Neural progenitor cell (in vitro differentiated cells): ENCODE data around the gene LBX1. TPM values are rescaled to one million over a fixed set of nuclear protein-coding genes. Genes with fewer than 3 reads are reported as not detected.

Source experiments
- DNase-seq: peaks from one replicate; pipeline ENCODE4 v3.0.0-alpha.2; 2016; ENCODE audit warnings: low spot score
- H2AFZ ChIP-seq: fragments of 200-600 bp; sonication (generic); replicated peaks from 2 replicates; pipeline ENCODE4 v1.6.1; 2016; ENCODE audit warnings: antibody characterized with exemption
- H3F3A ChIP-seq: fragments of 200-600 bp; sonication (generic); 2 replicates; pipeline ENCODE4 v1.6.1; 2016; ENCODE audit warnings: antibody characterized with exemption, low read depth
- H3K27ac ChIP-seq: fragments of 200-600 bp; sonication (generic); 2 replicates; pipeline ENCODE4 v1.5.1; 2016; ENCODE audit warnings: mild to moderate bottlenecking
- H3K27me3 ChIP-seq: fragments of 200-600 bp; sonication (generic); 2 replicates; pipeline ENCODE4 v1.6.1; 2016; ENCODE audit warnings: mild to moderate bottlenecking, moderate library complexity
- H3K36me3 ChIP-seq: fragments of 200-600 bp; sonication (generic); 2 replicates; pipeline ENCODE4 v1.5.1; 2016
- H3K4me1 ChIP-seq: fragments of 200-600 bp; sonication (generic); 2 replicates; pipeline ENCODE4 v1.6.1; 2016; ENCODE audit warnings: mixed run types
- H3K4me2 ChIP-seq: fragments of 200-600 bp; sonication (generic); 2 replicates; pipeline ENCODE4 v1.6.1; 2016
- H3K4me3 ChIP-seq: fragments of 200-600 bp; sonication (generic); 2 replicates; pipeline ENCODE4 v1.5.1; 2016
- H3K79me2 ChIP-seq: fragments of 200-600 bp; sonication (generic); 2 replicates; pipeline ENCODE4 v1.6.1; 2016; ENCODE audit warnings: low read depth
- H3K9ac ChIP-seq: fragments of 200-600 bp; sonication (generic); 2 replicates; pipeline ENCODE4 v1.6.1; 2016
- H3K9me3 ChIP-seq: fragments of 200-600 bp; sonication (generic); 2 replicates; pipeline ENCODE4 v1.5.1; 2016; ENCODE audit warnings: low read depth
- H4K20me1 ChIP-seq: fragments of 200-600 bp; sonication (generic); 2 replicates; pipeline ENCODE4 v1.6.1; 2016; ENCODE audit warnings: low read depth
- H3K27ac Mint-ChIP-seq: 3 replicates; pipeline ENCODE4 v1.8.0; 2021; ENCODE audit warnings: mixed read lengths
- H3K27me3 Mint-ChIP-seq: 2 replicates; pipeline ENCODE4 v1.8.0; 2022; ENCODE audit warnings: low read depth, mild to moderate bottlenecking, inconsistent platforms, moderate library complexity, mixed read lengths; ENCODE audit not compliant: insufficient read depth
- H3K36me3 Mint-ChIP-seq: 3 replicates; pipeline ENCODE4 v1.8.0; 2021; ENCODE audit warnings: mixed read lengths
- H3K4me1 Mint-ChIP-seq: 3 replicates; pipeline ENCODE4 v1.8.0; 2021; ENCODE audit warnings: mixed read lengths
- H3K4me3 Mint-ChIP-seq: 3 replicates; pipeline ENCODE4 v1.8.0; 2021; ENCODE audit warnings: mild to moderate bottlenecking, moderate library complexity, mixed read lengths
- H3K9me3 Mint-ChIP-seq: 3 replicates; pipeline ENCODE4 v1.8.0; 2020; ENCODE audit warnings: mixed read lengths
- EZH2 ChIP-seq: fragments of 200-600 bp; sonication (generic); IDR thresholded peaks from 2 replicates; pipeline ENCODE4 v1.6.1; 2017; ENCODE audit warnings: antibody characterized with exemption, mild to moderate bottlenecking, moderate library complexity
- EZH2phosphoT487 ChIP-seq: fragments of 200-600 bp; sonication (generic); IDR thresholded peaks from 2 replicates; pipeline ENCODE4 v1.6.1; 2017; ENCODE audit warnings: antibody characterized with exemption
- total RNA-seq: library from RNA; depleted of rRNA; stranded (reverse); fragments of >200 nt; gene quantifications from 2 replicates; pipeline ENCODE4 v1.2.3, GENCODE V29; 2015; ENCODE audit warnings: low replicate concordance
- TF ChIP-seq, protein P1 (sequence below): fragments of 200-600 bp; sonication (generic); IDR thresholded peaks from 2 replicates; pipeline ENCODE4 v1.5.1; 2017; ENCODE audit warnings: antibody characterized with exemption, mild to moderate bottlenecking

LBX1 gene
- total RNA-seq, 1 donor from 2014 or later = not detected

- Histone ChIP-seq H3K36me3 (no peaks in the 10 kb centered on the region), H3K4me1 (peaks cover 3% of the 10 kb centered on the region), H3K27ac (no peak overlapping the region), H3K79me2 (no peaks in the 10 kb centered on the region), H3K4me3 (no peak overlapping the region), H3K4me2 (no peak overlapping the region), H4K20me1 (no peaks in the 10 kb centered on the region), H2AFZ (no peak overlapping the region), H3K27me3 (peaks cover 6% of the 10 kb centered on the region), H3K9me3 (no peaks in the 10 kb centered on the region), H3K9ac (no peak overlapping the region), H3F3A (no peaks in the 10 kb centered on the region)
- Mint-ChIP-seq H3K4me1 (no peaks in the 10 kb centered on the region), H3K9me3 (no peaks in the 10 kb centered on the region), H3K27me3 (peaks cover 2% of the 10 kb centered on the region), H3K4me3 (no peak overlapping the region), H3K36me3 (no peaks in the 10 kb centered on the region), H3K27ac (no peak overlapping the region)
- TF ChIP-seq, protein P1, sequence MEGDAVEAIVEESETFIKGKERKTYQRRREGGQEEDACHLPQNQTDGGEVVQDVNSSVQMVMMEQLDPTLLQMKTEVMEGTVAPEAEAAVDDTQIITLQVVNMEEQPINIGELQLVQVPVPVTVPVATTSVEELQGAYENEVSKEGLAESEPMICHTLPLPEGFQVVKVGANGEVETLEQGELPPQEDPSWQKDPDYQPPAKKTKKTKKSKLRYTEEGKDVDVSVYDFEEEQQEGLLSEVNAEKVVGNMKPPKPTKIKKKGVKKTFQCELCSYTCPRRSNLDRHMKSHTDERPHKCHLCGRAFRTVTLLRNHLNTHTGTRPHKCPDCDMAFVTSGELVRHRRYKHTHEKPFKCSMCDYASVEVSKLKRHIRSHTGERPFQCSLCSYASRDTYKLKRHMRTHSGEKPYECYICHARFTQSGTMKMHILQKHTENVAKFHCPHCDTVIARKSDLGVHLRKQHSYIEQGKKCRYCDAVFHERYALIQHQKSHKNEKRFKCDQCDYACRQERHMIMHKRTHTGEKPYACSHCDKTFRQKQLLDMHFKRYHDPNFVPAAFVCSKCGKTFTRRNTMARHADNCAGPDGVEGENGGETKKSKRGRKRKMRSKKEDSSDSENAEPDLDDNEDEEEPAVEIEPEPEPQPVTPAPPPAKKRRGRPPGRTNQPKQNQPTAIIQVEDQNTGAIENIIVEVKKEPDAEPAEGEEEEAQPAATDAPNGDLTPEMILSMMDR = no peak
- no peak for TF ChIP-seq EZH2
- no peak for TF ChIP-seq EZH2phosphoT487
- DNase-seq = no peak
Measured at GRCh38 chr10:101189461-101190401, 39.5 kb downstream of the LBX1 start.

DNA sequence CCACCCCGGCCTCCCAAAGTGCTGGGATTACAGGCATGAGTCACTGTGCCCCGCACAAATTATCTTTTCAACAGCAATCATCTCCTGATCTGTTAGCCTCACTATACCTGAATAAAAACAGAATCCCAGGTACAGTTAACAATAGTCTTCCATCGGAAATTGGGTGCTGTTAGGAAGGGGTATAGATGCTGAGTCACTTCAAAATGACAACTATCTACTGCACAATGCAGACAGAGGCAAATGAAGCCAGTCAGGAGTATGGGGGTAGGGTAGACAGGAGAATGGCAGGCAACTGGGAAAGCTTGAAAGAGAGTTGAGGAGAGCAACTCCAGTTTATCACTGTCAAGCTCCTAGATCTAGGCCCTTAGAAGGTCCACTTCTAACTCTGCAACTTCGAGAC lies 40.3 kb downstream of the LBX1 start:
- peaks cover 3% of the 10 kb centered on the region for H3K4me1 ChIP-seq
- Mint-ChIP-seq H3K4me3 (no peak overlapping the region), H3K27ac (no peak overlapping the region), H3K27me3 (peaks cover 2% of the 10 kb centered on the region), H3K4me1 (no peaks in the 10 kb centered on the region), H3K9me3 (no peaks in the 10 kb centered on the region), H3K36me3 (no peaks in the 10 kb centered on the region)
- H3F3A ChIP-seq = no peaks in the 10 kb centered on the region
- no peak overlapping the region for H3K4me2 ChIP-seq
- DNase-seq = no peak
- no peak overlapping the region for H3K27ac ChIP-seq
- no peaks in the 10 kb centered on the region for H3K36me3 ChIP-seq
- H3K27me3 ChIP-seq = peaks cover 3% of the 10 kb centered on the region
- TF ChIP-seq, protein P1 = no peak
- no peak for TF ChIP-seq EZH2phosphoT487
- TF ChIP-seq EZH2 = no peak
- H4K20me1 ChIP-seq = no peaks in the 10 kb centered on the region
- H3K9ac ChIP-seq = no peak overlapping the region
- no peak overlapping the region for H3K4me3 ChIP-seq
- no peak overlapping the region for H2AFZ ChIP-seq
- H3K79me2 ChIP-seq = no peaks in the 10 kb centered on the region
- no peaks in the 10 kb centered on the region for H3K9me3 ChIP-seq

DNA sequence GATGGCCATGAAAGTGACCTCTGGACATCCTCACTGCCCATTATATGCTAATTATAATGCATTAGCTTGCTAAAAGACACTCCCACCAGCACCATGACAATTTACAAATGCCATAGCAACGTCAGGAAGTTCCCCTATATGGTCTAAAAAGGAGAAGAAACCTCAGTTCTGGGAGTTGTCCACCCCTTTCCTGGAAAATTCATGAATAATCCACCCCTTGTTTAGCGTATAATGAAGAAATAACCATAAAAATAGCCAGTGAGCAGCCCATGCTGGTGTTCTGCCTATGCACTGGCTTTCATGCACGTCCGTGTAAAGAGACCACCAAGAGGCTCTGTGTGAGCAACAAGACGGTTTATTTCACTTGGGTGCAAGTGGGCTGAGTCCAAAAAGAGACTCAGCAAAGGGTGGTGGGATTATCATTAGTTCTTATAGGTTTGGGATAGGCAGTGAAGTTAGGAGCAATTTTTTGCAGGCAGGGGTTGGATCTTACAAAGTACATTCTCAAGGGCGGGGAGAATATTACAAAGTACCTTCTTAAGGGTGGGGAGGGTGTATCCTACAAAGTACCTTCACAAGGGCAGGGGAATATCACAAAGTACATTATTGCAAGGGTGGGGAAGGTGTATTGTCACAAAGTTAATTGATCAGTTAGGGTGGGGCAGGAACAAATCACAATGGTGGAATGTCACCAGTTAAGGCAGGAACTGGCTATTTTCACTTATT lies 45.6 kb downstream of the LBX1 start:
- TF ChIP-seq, protein P1 = no peak
- TF ChIP-seq EZH2phosphoT487 = no peak
- no peak for TF ChIP-seq EZH2
- no peaks in the 10 kb centered on the region for H3K9me3 Mint-ChIP-seq
- Histone ChIP-seq H3K27ac (no peak overlapping the region), H3F3A (no peaks in the 10 kb centered on the region), H4K20me1 (no peaks in the 10 kb centered on the region), H3K79me2 (no peaks in the 10 kb centered on the region), H2AFZ (no peak overlapping the region), H3K4me3 (no peak overlapping the region), H3K36me3 (no peaks in the 10 kb centered on the region), H3K4me2 (no peak overlapping the region), H3K9me3 (no peaks in the 10 kb centered on the region), H3K27me3 (no peaks in the 10 kb centered on the region), H3K9ac (no peak overlapping the region), H3K4me1 (no peaks in the 10 kb centered on the region)
- peaks cover 2% of the 10 kb centered on the region for H3K27me3 Mint-ChIP-seq
- H3K36me3 Mint-ChIP-seq = no peaks in the 10 kb centered on the region
- H3K4me1 Mint-ChIP-seq = no peaks in the 10 kb centered on the region
- no peak for DNase-seq
- H3K4me3 Mint-ChIP-seq = no peak overlapping the region
- H3K27ac Mint-ChIP-seq = no peak overlapping the region
